ENCODE results near the gene EPS15. TPM values are rescaled to one million over a fixed set of nuclear protein-coding genes. Genes with fewer than 3 reads are reported as not detected.
"Not testable (repeated sequence)": the region's sequence is repeated elsewhere in the genome, so short reads cannot be mapped to it uniquely, and the experiment has no call there.

EPS15 gene
- total and polyA plus RNA-seq, 11 donors = 19.9 to 80.6 (median 67.8) TPM

DNA sequence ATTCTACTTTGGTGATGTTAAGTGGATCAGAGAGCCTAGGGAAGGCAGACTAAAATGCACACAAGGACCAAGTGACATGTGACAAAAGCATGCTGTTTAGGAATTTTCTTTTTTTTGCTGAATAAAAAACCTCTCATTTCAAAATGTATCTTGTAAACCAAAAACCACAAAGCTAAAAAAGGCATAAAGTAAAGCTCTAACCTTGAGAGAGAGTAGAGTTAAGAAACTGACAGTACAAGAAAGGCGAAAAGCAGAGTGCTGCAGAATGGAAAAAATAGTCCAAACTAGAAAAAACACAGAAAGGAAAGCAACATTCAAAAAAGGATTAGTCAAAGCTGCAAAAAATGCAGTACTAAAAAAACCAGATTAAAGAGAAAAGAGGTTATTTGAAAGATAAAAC, 76.5 kb downstream of the EPS15 start:
- Histone ChIP-seq H3K36me3 (peaks cover 0 to 86% (median 49%) of the 10 kb centered on the region in 9 donors), H3K4me1 (peaks cover 0 to 52% (median 20%) of the 10 kb centered on the region in 12 donors), H3K4me3 (no peak overlapping the region), H3K27ac (peak overlapping the region in 1 of 12 donors; percentile 38), H3K9me3 (no peaks in the 10 kb centered on the region), H3K27me3 (no peaks in the 10 kb centered on the region)
- intact Hi-C loops (cut with DNase I) = no loop called here
- no peak for DNase-seq
- ATAC-seq = no peak
- TF ChIP-seq POLR2A (IDR thresholded peaks at IDR 0.05) = no peak
- TF ChIP-seq, protein P1, sequence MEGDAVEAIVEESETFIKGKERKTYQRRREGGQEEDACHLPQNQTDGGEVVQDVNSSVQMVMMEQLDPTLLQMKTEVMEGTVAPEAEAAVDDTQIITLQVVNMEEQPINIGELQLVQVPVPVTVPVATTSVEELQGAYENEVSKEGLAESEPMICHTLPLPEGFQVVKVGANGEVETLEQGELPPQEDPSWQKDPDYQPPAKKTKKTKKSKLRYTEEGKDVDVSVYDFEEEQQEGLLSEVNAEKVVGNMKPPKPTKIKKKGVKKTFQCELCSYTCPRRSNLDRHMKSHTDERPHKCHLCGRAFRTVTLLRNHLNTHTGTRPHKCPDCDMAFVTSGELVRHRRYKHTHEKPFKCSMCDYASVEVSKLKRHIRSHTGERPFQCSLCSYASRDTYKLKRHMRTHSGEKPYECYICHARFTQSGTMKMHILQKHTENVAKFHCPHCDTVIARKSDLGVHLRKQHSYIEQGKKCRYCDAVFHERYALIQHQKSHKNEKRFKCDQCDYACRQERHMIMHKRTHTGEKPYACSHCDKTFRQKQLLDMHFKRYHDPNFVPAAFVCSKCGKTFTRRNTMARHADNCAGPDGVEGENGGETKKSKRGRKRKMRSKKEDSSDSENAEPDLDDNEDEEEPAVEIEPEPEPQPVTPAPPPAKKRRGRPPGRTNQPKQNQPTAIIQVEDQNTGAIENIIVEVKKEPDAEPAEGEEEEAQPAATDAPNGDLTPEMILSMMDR (IDR thresholded peaks at IDR 0.05) = no peak
- 85 to 94% (median 92%) methylated on average over 1 of the region's 1 CpG for WGBS, 4 donors

DNA sequence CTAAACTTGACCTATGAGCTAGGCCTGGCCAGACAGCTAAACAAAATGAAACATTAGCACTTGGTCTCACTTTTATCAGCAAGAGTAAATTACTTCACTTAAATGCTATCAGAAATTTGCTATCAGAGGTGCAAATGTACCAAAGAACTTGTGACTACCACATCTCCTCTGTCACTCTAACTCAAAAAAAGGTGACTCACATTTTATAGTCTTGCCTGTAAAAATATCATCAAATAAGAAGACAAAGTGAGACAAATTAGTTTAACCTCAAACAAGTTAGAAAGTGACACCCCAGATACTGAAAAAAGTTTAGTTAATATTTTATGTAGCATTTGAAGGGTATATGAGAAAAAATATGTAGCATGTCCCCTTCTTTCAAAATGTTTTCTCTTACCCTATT, 76.9 kb downstream of the EPS15 start:
- no peak for DNase-seq
- TF ChIP-seq, protein P1 (IDR thresholded peaks at IDR 0.05) = no peak
- no peak for TF ChIP-seq POLR2A (IDR thresholded peaks at IDR 0.05)
- Histone ChIP-seq H3K9me3 (no peaks in the 10 kb centered on the region), H3K27me3 (no peaks in the 10 kb centered on the region), H3K27ac (peak overlapping the region in 1 of 12 donors; percentile 38), H3K36me3 (peaks cover 0 to 85% (median 49%) of the 10 kb centered on the region in 9 donors), H3K4me3 (no peak overlapping the region), H3K4me1 (peaks cover 0 to 52% (median 20%) of the 10 kb centered on the region in 12 donors)
- no peak for ATAC-seq
- intact Hi-C loops (cut with DNase I) = no loop called here

DNA sequence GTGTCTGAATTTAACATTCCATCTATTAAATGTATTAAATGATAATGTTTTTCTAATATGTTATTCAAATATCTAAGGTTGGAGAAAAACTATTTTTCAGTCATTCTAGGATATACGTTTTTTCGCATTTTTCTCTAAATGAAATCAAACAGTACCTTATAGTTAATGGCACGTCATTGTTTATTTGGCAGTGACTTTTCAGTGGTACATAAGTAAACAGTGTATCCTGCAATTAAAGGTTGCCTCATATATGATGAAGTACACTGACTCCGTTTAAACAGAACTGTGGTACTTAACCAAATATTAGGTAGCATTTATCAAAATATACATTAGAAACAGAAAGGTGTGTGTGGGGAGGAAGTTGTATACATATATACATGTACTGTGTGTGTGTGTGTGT, 79.2 kb downstream of the EPS15 start:
- no peak for TF ChIP-seq POLR2A (IDR thresholded peaks at IDR 0.05)
- TF ChIP-seq, protein P1 (IDR thresholded peaks at IDR 0.05) = no peak
- WGBS, 4 donors = 80 to 94% (median 88%) methylated on average over 4 of the region's 4 CpGs
- DNase-seq (no peak), ATAC-seq (no peak)
- H3K27ac ChIP-seq = no peak overlapping the region
- H3K4me1 ChIP-seq = peaks cover 0 to 46% (median 12%) of the 10 kb centered on the region in 12 donors
- no peaks in the 10 kb centered on the region for H3K9me3 ChIP-seq
- no peaks in the 10 kb centered on the region for H3K27me3 ChIP-seq
- intact Hi-C loops (cut with DNase I) = no loop called here
- no peak overlapping the region for H3K4me3 ChIP-seq
- H3K36me3 ChIP-seq = peaks cover 0 to 88% (median 53%) of the 10 kb centered on the region in 9 donors

DNA sequence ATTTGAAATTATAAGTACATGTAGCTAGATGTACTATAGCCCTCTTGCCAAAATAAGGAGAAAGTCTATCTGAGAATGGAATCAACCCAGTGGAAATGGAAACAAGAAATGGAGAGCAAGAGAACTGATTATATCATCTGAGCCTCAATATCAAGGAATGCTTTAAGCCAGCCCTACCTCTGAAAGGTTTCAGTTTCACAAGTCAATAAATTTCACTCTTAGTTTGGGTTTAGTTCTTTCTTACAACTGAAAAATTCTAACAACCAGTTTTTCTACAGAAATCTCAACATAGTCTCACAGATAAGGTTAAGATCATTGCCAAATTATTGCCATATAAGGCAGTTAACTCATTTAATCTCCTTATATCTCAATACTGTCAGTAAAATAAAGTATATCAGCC, 80.0 kb downstream of the EPS15 start:
- intact Hi-C loops (cut with DNase I) = no loop called here
- Histone ChIP-seq H3K4me3 (no peak overlapping the region), H3K36me3 (peaks cover 0 to 88% (median 53%) of the 10 kb centered on the region in 9 donors), H3K4me1 (peaks cover 0 to 48% (median 11%) of the 10 kb centered on the region in 12 donors), H3K27me3 (no peaks in the 10 kb centered on the region), H3K9me3 (no peaks in the 10 kb centered on the region), H3K27ac (no peak overlapping the region)
- ATAC-seq = no peak
- DNase-seq = no peak
- TF ChIP-seq POLR2A (IDR thresholded peaks at IDR 0.05) = no peak
- TF ChIP-seq, protein P1 (IDR thresholded peaks at IDR 0.05) = no peak

DNA sequence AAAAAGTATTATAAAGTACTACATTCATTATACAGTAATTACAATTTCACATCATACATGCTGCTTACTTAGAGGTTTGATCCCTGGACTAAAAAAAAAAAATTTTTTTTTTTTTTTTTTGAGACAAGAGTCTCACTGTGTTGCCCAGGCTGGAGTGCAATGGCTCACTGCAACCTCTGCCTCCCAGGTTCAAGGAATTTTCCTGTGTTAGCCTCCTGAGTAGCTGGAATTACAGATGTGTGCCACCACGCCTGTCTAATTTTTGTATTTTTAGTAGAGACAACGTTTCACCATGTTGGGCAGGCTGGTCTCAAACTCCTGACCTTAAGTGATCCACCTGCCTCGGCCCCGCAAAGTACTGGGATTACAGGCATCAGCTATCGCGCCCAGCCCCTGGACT, 81.7 kb downstream of the EPS15 start:
- intact Hi-C loops (cut with DNase I); ATAC-seq; H3K27ac ChIP-seq; DNase-seq; H3K9me3 ChIP-seq; H3K27me3 ChIP-seq; H3K4me3 ChIP-seq: not testable (repeated sequence)
- peaks cover 0 to 54% (median 14%) of the 10 kb centered on the region in 12 donors for H3K4me1 ChIP-seq
- WGBS, 4 donors = 95 to 100% (median 98%) methylated on average over 6 of the region's 6 CpGs
- peaks cover 0 to 96% (median 53%) of the 10 kb centered on the region in 9 donors for H3K36me3 ChIP-seq
